Liver (tissue), 3 donors: Measurements from ENCODE around the gene GNAI2.

ENCODE experiments used
- CTCF ChIP-seq: fragments of 150-350 bp; IDR thresholded peaks from 2 replicates; pipeline ENCODE4 v1.5.1; 2017; ENCODE audit warnings: improper control_type of control experiment, low read depth, low read length; ENCODE audit not compliant: missing input control
- EGR1 ChIP-seq, 2 donors: IDR thresholded peaks; 2 replicates each; pipeline ENCODE4 v1.6.1; 2016 to 2018; ENCODE audit warnings: antibody characterized with exemption in 2 of 2, low read depth in 2 of 2
- FOXA1 ChIP-seq: IDR thresholded peaks from 2 replicates; pipeline ENCODE4 v1.6.1; 2016; ENCODE audit warnings: antibody characterized with exemption
- donor health status: healthy.
- donor health status: healthy.

DNA sequence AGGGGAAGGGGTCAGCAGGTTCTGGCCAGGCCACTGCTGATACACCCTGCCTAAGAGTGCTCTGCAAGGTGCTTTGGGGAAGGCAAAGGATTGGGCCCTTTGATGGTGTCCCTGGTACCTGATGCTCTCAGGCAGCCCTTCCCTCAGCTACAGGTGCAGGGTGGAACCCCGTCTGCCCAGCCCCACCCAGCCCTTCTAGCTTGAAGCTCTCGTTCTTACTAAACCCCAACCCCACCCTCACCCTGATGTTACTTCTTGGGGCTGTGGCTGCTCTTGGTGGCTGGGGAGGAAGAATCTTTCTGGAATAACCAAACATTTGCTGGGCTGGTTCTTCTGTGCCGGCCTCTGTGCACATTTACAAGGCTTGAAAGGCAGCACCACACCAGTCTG, 6.4 kb downstream of the GNAI2 start:
- TF ChIP-seq FOXA1: no peak
- no peak for TF ChIP-seq CTCF
- TF ChIP-seq EGR1 (IDR thresholded peaks at IDR 0.05; ENCODE audit: low read depth in 2 of 2): no peak
